Right ventricle myocardium superior (tissue), 1 donor: ENCODE measurements around the gene BTBD10. TPM values are rescaled to one million over a fixed set of nuclear protein-coding genes. Genes with fewer than 3 reads are reported as not detected.

Experiments
- ATAC-seq: fragments of 200-7000 bp; cut with Tn5 transposase; one replicate; pipeline ENCODE4 v1.9.1; 2020; ENCODE audit warnings: mild to moderate bottlenecking; ENCODE audit not compliant: poor library complexity
- DNase-seq: peaks from one replicate; pipeline ENCODE4 v3.0.0-alpha.2; 2020
- intact Hi-C: fragments of 100-400 bp; cut with DNase I; formaldehyde crosslinking; loops from one replicate; pipeline ENCODE4 v1.11.2; 2022
- total RNA-seq: library from RNA; stranded (reverse); fragmentation: NEBNext Ultra II Directional; extraction: Animal tissue kit (Norgen Biotek cat#: 25700); gene quantifications from one replicate; pipeline ENCODE4 v1.2.1, GENCODE V29; 2021
- donor health status: DM: no; HTN: yes; CAD: no; lungs with severe emphysema.

Gene BTBD10
- total RNA-seq, 1 donor from 2014 or later, result 17.8 TPM

DNA sequence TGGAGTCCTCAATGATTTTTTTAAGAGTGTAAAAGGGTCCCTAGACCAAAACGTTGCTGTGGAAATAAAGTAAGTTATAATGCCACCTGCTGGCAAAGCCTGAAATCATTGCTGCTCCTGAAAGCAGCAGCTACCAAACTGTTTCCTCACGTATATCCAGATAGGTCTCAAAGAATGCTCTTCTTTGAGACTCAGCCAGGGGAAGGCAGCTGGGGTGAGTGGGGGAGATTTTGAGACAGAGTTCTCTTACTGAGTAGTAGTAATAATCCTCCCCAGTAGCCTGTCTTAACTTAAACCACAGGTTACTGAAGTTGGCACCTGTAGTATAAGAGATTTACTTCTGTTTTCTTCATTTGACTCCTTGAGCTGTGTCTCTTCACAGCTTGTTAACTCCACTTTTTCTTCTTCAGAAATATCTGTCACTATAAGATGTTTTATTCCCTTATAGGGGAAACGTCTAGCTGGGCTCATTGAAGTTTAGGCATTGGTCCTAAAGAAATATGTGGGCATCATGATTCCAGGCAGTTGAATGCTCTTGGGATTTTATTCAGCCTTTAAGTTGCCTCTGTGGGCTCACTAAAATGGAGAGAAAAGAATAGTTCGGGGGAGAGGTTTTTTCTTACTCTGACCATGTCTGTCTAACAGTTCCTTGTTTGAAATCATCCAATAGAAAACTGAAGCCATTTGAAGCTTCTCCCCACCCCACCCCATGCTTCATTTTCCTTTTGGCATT is 77.9 kb downstream of the BTBD10 start:
- ATAC-seq, result peak; percentile 38
- intact Hi-C loops, result no loop called here

GRCh38 chr11:13382751-13383150 is 80.3 kb downstream of the BTBD10 start:
- intact Hi-C loops, result no loop called here
- ATAC-seq (no peak), DNase-seq (no peak)

More for the DNA sequence above, 77.9 kb downstream of the BTBD10 start:
- DNase-seq, result no peak

DNA sequence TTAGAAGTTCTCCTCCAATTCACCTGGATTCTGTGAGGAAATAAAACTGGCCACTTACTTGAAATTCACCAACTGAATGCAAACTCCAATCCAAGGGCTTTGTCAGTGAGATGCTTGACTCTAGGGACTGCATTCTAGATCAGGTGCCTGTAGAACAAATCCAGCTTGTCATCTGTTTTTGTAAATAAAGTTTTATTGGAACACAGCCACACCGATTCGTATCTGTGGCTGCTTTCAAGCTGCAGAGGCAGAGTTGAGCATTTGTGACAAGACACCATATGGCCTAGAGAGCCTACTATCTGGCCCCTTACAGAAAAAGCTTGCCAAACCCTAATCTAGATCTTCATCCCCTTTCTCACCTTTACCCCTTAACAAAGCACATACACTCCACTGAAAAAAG is 82.3 kb downstream of the BTBD10 start:
- DNase-seq (no peak), ATAC-seq (no peak)
- intact Hi-C loops, result no loop called here

DNA sequence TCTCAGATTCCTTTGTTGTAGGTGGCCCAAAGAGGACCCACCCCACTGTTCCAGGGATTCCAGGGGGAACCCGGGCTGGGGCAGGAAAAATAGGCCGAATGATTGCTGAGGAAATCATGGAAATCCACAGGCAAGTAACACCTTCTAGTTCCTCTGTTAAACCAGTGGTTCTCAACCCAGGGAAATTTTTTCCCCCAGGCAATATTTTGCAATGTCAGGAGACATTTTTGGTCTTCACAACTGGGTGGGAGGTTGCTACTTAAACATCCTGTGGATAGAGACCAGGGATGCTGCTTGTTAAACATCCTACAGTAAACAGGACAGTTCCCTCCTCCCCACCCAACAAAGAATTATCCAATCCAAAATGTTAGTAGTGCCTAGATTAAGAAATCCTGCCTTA is 84.7 kb downstream of the BTBD10 start:
- no peak for ATAC-seq
- intact Hi-C loops, result no loop called here
- no peak for DNase-seq

DNA sequence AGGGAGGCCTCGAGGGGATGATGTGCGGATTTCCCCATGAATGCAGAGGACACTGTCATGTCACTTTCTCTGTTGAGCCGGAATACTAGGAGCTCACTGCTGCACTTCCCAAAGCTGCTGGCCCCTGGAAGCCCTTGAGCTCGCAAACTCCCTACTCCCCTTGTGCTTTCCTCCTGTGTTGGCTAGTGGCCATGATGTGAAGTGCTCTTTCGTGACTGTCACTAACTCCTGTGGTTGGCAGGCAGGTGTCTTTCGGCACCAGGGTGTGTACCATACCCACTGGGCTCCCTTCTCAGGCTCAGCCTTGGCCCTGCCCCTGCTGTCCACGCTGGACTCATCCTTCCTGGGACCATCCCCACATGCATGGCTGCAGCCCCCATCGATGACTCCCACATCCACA is 86.2 kb downstream of the BTBD10 start:
- DNase-seq, result peak; percentile 41
- peak; percentile 48 for ATAC-seq
- intact Hi-C loops, result no loop called here

DNA sequence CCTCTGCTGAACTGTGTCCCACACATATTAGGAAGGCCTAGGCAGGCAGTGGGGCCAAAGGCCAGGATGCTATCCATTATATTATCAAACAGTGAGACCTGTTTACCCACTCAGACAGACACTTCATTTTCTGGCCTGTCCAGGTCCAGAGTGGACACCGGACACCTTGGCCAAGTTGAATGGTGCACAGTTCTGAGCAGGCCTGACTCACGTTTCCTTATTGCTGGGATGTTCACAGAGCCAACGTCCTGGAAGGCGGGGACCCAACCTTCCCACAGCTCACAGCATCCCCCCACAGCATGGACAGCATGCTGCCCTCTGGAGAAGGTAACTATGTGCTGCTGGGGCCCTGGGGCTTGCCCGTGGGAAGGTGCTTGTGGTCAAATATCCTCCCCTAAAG is 86.6 kb downstream of the BTBD10 start:
- ATAC-seq (no peak), DNase-seq (no peak)
- intact Hi-C loops, result no loop called here

GRCh38 chr11:13375798-13376197 is 87.2 kb downstream of the BTBD10 start:
- DNase-seq (no peak), ATAC-seq (no peak)
- intact Hi-C loops, result no loop called here

- no peak for DNase-seq
- ATAC-seq, result no peak
- intact Hi-C loops, result no loop called here
Observed at GRCh38 chr11:13373216-13373615, 89.8 kb downstream of the BTBD10 start.

DNA sequence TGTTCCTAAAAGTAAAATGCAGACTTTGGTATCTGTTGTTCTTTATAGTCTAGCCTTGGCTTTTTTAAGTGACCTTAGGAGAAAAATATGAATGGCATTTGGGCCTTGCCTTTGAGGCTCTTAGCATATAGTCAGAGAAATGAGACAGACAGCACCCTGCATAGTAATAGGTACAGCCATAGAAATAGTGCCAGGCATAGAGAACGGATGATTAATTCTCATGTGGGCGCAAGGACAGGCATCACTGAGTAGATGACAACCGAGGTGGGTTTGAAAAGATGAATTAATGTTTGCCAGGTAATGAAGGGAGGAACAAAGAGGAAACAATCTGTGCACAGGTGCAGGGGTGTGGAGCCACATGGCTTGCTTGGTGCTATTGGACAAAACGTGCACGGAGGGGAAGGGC is 95.0 kb downstream of the BTBD10 start:
- intact Hi-C loops, result no loop called here
- DNase-seq (no peak), ATAC-seq (no peak)

- ATAC-seq, result no peak
- DNase-seq, result no peak
- intact Hi-C loops, result no loop called here
Observed at GRCh38 chr11:13367115-13367514, 95.9 kb downstream of the BTBD10 start.

DNA sequence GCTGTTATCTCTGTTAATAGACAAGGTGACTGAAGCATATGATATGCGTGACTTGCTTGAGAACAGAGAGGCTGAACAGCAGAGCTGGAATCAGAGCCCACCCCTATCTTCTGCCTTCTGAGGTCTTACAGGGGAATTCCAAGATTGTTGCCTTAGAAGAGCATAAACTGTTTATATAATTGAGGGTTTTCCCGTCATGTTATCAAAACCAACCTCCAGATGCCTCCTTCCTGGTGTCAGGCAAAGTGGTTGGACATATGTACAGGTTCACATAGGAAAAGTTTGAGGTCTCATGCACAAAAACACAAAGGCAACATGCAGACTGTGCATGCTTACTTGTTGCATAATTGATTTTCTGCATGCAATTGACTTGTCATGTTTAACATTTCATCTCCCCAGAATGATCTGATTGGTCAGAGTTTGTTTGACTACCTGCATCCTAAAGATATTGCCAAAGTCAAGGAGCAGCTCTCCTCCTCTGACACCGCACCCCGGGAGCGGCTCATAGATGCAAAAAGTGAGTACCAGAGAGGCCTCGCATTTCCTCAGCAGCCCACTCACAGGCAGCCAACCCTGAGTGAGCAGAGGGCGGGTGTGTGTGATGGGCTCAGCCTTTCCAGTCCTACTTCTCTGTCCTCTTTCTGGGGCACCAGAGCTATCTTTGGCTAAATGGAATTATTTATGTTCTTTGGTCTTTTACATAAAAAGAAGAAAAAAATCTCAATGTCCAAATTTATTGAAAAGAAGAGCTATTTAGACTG is 96.6 kb downstream of the BTBD10 start:
- no peak for DNase-seq
- ATAC-seq, result no peak
- intact Hi-C loops, result no loop called here

GRCh38 chr11:13364388-13364787 is 98.6 kb downstream of the BTBD10 start:
- DNase-seq (no peak), ATAC-seq (no peak)
- intact Hi-C loops, result no loop called here

DNA sequence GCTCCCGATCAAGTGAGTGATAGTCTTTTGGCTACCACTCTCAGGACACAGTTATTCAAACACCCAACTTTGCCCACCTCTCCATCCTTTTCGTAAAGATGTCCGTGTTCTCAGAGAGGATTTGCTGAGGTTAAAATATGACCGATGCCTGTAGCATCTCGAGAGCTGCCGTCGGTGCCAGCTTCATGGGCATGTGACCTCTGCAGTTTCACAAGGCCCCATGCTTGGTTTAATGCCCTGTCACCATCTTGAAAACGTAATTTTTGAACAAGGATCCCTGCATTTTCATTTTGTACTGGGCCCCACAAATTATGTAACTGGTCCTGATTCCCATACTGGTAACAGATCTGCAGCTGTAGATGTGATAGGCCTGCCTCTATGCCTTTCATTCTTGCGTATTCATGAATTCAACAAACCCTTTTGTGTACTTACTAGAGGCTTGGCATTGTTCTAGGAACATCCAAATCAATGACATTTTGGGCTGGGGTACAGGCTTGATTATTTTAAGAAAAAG is 100.4 kb downstream of the BTBD10 start:
- no peak for ATAC-seq

GRCh38 chr11:13358596-13359270 is 104.3 kb downstream of the BTBD10 start:
- intact Hi-C loops, result no loop called here
- DNase-seq, result no peak
- ATAC-seq, result no peak

More for the DNA sequence above, 100.4 kb downstream of the BTBD10 start:
- intact Hi-C loops, result no loop called here
- DNase-seq, result no peak

DNA sequence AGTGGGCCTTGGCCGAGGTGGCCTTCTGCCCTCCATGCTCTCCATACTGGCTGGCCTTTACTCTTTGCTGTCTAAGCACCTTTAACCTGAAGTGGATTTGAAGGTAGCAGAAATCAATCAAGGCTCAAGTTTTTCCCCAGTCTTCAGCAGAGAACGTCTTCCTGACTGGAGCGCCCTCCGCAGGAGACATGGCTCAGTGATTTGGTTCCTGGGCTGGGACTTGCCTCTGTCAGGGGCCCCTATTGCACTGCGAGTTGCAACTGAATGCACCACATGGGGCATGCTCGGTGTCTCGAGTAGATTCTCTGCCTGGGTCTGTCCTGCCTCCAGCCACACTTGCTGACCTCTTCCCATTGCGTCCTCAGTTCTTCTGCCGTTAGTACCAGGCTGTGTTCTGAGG is 105.8 kb downstream of the BTBD10 start:
- ATAC-seq (no peak), DNase-seq (no peak)
- intact Hi-C loops, result no loop called here

DNA sequence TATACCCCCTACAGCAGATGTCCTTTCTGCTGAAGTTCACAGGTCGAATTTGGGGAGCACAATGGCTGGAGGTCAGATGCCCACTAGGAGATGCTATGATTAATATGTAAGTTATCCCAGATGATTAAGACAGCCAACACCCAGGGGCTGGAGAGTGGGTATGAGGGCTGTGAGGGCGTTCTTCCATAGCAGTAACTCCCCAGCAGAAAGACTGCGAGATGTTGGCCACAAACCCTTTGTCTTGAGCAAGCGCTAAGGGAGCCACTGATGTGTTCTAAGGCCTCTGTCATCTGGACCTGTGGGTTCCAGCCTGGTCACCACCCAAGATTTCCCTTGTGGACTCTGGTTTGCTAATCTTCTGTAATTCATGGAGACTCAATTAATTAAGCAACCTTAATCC is 107.8 kb downstream of the BTBD10 start:
- ATAC-seq (no peak), DNase-seq (no peak)
- intact Hi-C loops, result no loop called here

GRCh38 chr11:13354335-13354734 is 108.7 kb downstream of the BTBD10 start:
- ATAC-seq, result no peak
- intact Hi-C loops, result no loop called here
- no peak for DNase-seq

GRCh38 chr11:13352711-13353110 is 110.3 kb downstream of the BTBD10 start:
- intact Hi-C loops, result no loop called here
- ATAC-seq, result no peak
- DNase-seq, result no peak

DNA sequence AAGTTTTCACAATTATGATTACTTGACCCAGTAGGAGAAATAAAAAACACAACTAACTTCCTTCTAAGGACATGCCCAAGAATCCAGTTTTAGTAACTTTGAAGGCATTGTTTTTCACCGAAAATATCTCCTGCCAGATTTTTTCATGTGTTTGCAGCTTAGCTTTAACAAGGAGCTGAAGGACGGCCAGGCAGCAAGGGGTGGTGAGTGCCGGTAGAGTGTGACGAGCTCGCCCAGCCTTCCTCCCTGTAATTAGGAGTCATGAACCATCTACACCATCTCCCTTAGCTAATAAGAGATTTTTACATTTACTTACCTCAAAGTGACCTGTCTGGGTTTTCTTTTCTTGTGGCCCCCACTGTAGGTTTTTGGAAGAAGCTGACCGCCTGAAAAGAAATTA is 113.4 kb downstream of the BTBD10 start:
- intact Hi-C loops, result no loop called here
- ATAC-seq (no peak), DNase-seq (no peak)

- ATAC-seq, result no peak
- no peak for DNase-seq
- intact Hi-C loops, result no loop called here
Observed at GRCh38 chr11:13349046-13349445, 114.0 kb downstream of the BTBD10 start.
